ENCODE measurements around the gene C1orf198.

The C1orf198 gene

DNA sequence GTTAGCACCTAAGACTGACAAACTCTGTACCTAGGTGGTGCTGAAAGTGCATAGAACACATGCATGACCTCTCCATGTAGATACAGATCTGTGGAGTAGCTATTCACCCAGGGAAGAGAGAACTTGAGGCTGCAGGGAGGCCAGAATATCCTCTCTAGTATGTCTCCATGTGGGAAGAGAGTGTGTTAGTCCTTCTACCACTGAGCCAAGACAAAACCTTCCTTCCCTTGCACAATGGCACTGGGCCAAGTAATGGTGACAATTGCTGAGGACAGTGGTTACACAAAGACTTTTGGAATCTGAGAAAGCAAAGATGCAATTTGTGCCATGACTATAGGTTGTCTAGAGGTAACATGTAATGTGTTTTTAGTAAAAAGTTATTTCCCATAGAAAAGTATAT is 52.3 kb downstream of the C1orf198 start:
- in situ Hi-C loops (cut with HindIII; ENCODE audit: low sequenced_read_pairs): no loop called here

DNA sequence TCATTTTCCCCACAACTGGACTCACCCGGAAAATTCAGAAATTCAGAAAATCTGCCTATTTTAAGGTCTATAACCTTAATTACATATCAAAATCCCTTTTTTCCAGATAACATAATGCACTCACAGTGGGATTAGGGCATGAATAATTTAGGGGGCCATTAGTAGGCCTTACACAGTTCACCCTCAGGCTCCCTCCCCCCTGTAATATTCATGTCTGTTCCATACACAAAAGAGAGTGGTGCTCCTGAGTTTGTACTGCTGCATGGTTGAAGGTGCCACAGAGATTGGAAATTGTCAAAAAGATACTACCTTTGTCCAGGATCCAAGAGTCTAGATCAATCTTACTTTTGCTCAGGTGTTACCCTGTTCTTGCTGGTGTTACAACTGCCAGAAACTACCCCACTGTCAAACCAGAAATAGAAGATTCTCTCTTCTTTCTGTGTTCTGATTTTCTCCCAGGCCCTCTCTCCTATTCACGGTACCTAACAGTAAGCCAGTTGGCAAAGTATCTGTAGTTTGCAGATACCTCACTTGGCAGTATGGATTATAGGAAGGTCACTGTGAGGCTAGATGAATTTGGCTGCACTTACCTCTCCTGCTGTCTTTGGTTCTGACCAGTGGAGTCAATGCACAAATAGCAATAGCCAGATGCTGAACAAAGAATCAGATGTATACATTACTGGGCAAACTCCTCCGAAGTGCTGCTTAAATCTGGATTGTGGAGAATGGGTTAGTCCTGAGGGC is 53.2 kb downstream of the C1orf198 start:
- in situ Hi-C loops (cut with HindIII; ENCODE audit: low sequenced_read_pairs): no loop called here

DNA sequence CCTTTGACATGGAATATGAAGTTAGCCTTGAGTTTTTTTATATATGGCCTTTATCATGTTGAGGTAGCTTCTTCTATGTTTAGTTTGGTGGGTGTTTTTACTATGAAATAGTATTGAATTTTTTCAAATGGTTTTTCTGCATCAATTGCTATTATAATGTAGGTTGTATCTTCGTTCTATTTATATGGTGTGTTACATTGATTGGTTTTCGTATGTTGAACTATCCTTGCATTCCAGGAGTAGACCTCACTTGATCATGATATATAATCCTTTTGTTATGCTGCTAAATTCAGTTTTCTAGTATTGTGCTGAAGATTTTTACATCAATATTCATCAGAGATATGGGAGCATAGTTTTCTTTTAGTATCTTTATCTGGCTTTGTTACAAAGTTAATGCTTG is 55.8 kb downstream of the C1orf198 start:
- in situ Hi-C loops (cut with HindIII; ENCODE audit: low sequenced_read_pairs): no loop called here

DNA sequence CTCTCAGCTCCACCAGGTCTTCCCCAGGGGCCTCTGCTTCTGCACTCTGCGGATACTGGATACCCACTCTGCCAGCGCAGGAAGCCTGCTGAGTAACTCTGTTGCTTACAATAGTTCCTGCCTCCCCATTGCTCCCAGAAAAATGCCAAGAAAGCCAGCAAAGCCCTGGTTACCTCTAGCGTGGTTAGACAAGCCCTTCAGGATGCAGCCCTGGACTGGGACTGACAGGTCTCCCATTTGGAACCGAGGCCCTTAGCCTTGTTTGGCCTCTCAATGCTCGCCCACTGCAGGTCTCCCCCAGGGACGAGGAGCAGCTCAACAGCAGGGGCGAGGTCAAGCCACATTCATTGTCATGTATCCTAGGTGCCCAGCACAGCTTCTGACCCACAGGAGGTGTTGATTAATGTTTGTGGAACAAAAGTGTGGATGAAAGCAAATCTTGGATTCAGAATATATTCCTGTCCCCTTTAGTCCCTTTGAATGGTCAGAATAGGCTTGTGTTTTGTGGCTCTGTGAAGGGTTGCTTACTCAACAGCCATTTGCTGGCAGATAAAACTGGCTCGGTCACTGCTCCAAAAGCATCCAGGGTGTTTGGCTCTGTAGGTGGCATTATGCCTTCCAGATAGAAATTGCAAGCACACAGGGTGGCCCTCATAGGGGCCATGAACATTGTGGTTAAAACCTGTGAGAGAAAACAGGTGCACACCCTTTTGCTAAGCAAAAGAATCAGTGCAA is 58.9 kb downstream of the C1orf198 start:
- in situ Hi-C loops (cut with HindIII; ENCODE audit: low sequenced_read_pairs): no loop called here

DNA sequence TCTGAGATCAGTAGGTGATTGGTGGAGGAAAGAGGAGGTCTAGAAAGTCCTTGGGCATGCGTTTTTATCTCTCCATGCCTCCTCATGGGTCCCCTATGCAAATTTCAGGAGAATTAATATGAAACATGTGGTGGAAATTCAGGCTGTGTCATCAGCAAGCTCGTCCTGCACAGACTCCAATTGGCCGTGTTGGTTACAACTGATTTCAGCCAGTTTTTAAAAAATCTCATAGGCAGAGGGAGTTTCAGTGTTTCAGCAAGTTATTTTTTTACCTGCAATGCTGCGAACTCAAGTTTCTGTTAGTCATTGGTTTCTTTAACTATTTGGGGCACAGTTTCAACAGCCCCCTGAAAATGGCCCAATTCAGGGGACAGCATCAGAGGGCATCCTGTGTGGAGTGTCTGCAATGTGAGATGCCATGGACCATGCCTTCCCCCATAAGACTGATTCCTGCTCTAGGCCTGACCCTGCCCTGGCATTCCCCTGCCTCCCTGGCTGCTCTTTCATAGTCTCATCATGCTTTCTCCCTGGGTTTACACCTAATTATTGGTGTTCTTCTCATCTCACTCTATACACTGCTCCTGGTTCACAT is 59.9 kb downstream of the C1orf198 start:
- in situ Hi-C loops (cut with HindIII; ENCODE audit: low sequenced_read_pairs): no loop called here

DNA sequence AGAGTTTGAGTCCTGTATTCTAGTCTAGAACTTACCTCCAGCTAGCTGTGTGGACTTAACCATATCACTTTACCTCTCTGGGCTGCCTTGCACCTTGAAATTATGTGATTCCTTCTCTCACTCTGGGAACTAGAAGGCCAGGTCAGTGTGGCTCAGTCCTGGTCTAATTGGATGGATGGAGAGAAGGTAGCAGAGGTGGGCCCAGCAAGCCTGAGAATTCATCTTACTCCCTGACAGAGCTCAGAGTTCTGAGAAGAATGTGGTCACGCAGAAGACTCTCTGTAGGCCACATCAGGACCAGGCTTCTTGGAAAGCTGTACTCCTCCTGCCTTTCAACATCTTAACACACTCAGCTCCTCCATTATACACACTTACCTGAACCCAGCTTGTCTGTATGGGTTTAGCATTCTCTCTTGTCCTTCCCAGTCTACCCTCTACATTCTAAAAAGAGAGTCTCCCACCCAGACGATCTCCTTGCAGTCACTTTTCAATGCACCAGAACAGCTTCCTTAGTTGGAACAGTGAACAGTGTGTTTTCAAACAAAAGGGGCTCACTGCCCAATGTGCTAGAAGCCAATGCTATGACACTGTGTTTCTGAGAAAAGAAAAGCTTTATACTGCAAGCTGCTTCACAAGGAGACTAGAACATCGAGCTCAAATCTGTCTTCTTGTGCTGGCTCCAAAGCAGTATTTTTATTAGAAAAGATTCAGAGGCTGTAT is 60.6 kb downstream of the C1orf198 start:
- in situ Hi-C loops (cut with HindIII; ENCODE audit: low sequenced_read_pairs): no loop called here

DNA sequence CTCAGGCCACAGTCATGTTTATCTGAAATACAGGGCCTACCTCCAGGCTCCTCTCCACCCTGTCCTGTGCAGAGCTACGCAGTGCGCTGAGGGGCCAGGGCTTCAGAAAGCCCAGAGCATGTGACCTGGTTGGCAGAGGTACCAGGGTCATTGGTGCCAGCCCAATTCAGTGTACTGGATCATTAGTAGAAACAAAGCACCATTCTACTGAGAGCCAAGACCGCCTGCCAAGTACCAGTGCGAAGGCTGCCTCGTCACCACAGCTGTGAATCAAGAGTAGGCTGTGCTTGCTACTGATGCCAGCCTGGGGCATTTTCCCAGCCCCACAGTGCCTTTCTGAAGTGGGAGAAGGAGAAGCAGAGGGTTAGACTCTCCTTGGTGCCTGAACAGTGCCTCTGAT is 61.3 kb downstream of the C1orf198 start:
- in situ Hi-C loops (cut with HindIII; ENCODE audit: low sequenced_read_pairs): no loop called here

DNA sequence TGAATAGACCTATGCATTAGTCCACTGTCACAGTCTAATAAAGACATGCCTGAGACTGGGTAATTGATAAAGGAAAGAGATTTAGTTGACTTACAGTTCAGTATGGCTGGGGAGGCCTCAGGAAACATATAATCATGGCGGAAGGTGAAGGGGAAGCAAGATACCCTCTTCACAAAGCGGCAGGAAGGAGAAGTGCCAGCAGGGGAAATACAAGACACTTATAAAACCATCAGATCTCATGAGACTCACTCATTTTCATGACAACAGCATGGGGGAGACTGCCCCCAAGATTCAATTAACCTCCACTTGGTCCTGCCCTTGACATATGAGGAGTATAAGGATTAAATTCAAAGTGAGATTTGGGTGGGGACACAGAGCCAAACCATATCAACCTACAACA is 61.8 kb downstream of the C1orf198 start:
- in situ Hi-C loops (cut with HindIII; ENCODE audit: low sequenced_read_pairs): no loop called here

DNA sequence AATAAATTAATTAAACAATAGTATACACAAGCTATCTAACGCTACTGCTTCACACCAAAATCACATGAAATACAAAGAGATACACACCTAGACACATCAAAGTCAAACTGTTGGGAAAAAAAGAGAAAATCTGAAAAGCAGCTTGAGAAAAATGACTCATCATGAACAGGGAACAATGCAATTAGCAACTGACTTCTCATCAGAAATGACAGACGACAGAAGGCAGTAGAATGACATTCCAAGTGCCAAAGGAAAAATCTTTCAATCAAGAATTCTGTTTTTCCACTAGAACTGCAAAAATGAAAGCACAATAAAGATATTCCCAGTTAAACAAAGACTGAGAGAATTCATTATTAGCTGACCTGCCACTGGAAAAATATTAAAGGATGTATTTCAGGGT is 63.9 kb downstream of the C1orf198 start:
- in situ Hi-C loops (cut with HindIII; ENCODE audit: low sequenced_read_pairs): no loop called here

DNA sequence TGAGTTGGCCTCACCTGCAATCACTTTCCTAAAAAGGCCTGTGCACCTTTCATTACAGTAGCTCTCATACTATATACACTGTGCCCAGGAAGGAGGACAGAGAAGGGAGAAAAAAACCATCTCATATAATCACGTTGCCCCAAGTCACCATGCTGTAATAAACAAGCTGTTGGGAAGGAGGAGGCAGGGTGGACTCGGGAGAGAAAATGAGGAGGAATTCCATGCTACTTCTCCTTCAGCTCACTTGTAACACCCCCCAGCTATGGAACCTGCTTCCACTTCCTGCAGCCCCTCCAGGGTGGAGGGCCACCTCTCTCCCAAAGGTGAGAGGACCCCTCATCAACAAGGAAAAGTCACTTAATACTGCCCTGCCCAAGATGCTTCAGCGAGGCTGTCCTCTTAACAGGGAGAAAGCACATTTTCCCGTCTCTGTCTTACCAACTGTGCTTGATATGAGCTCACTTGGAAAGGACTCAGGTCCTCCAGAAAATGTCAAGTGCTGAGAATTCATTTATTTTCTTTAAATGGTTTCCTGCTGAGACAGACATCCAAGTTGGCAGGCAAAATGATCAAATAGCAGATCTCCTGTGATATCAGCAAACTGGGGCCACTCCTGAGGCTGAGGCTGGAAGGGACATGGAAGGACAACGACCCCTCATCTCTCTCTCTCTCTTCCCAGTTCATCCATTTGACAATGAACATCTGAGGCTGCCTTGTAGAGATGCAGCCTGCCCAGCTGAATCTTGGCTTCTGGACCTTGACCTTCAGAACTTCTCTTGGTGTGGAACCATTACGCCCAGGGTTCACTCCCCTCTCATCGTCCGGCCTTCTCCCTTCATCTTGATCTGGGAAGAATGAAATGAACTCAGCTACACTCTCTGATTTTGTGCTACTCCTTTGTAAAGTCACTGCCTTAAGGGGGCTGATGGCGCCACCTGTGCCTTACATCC is 67.2 kb downstream of the C1orf198 start:
- in situ Hi-C loops (cut with HindIII; ENCODE audit: low sequenced_read_pairs): no loop called here

DNA sequence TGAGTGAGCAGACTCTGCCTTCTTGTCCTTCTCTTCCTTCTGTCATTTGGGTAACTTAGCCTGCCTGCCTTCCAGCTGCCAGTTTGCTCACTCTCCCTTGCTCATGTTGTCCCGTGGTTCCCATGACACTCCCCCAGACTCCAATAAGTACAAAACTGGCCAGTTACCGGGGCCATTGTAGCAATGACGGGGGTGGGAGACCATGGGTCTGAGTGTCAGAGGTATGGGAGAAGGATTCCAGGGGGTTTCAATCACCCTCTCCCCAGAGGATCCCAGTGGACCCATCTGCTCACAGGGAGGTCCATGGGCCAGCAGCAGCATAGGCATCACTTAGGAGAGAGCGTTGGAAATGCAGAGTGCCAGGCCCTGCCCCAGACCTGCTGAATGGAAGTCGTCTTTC is 69.8 kb downstream of the C1orf198 start:
- in situ Hi-C loops (cut with HindIII; ENCODE audit: low sequenced_read_pairs): no loop called here

DNA sequence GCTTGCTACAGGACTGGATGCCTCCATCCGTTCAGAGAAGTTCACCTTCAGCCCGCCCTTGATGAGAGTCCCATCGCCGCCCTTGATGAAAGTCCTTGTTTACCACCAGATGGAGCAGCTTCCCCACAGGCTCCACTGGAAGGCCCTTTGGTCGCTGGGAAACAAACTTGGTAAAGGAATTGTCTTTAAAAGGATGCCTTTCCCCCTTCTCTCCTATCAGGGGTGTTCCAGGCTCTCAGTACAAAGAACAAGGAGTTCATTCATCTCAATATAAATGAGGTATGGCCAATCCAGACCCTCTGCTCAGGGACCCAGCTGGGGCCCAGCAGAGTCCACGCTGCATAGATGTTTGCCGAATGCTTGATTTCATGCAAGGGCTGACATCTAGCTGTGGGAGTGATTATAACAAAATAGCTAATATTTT is 70.4 kb downstream of the C1orf198 start:
- in situ Hi-C loops (cut with HindIII; ENCODE audit: low sequenced_read_pairs): no loop called here

DNA sequence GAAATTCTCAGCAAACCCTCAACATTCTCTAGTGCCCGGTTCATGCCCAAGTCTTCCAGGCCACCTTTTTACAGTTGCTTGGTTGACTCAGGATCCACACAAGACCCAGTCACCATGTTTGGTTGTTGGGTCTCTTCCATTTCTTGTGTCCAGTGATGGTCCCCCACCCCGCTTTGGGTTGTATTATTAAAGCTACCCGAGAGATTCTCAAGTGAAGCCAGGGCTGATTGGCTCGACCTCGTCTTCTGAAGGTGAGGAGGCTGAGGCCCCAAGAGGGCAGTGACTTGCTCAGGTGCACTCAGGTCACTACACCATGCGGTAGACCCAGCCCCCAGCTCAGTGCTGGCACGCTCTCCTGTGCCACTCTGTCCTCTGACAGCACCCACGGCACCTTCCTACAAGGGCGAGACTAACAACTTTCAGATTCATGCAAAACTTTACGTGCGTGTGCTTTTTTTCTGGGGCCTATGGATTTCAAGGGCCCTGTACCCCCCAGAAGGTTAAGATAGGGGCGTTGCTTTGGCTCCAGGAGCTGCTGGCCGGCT is 70.9 kb downstream of the C1orf198 start:
- in situ Hi-C loops (cut with HindIII; ENCODE audit: low sequenced_read_pairs): no loop called here

DNA sequence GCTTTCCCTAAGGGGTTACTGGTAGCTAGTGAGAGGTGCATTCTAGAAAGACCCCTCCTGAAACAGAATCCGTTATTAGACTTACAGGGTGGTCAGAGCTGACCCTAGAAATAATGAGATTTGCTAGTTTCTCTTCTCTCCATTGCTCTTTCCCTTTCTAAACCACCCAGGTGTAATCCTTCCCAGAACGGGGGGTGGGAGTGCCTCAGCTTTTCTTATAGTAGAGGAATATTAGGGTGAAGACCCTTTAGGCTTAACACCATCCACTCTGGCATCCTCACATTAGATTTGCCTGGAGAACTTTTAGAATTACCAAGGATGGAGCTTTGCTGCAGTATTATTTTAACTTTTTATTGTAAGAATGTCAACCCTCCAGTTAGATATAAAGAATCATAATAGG is 71.7 kb downstream of the C1orf198 start:
- in situ Hi-C loops (cut with HindIII; ENCODE audit: low sequenced_read_pairs): no loop called here

DNA sequence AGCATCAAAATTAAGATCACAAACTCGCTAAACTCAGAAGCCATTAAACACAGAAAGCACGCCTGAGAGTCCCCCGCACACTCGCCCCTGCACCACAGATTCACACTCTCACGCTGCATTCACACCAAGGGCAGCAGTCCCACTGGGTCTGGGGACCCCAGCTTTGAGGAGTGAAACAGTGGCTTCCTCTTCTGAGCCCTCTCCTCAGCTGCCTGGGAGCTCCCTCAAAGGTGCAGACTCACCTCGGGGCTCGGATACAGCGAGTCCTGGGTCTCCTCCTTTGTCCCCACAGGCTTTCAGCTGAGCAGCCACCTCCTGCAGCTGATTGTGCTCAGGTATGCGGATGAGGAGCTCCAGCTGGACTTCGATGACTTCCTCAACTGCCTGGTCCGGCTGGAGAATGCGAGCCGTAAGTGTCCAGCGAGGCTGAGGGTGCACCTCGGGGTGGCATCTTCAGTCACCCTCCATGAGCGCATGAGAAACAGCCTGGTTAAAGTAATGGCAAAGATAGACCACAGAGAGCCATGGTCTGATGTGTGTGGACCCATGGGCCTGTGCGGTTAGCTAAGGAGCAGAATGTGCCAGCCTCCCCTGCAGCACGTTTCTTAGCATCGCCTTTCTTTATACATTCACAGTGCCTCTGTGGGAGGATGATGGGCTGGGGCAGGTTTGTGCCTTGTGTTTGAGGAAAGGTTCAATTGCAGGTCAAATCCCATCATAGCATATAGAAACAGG is 73.3 kb downstream of the C1orf198 start:
- in situ Hi-C loops (cut with HindIII; ENCODE audit: low sequenced_read_pairs): no loop called here

DNA sequence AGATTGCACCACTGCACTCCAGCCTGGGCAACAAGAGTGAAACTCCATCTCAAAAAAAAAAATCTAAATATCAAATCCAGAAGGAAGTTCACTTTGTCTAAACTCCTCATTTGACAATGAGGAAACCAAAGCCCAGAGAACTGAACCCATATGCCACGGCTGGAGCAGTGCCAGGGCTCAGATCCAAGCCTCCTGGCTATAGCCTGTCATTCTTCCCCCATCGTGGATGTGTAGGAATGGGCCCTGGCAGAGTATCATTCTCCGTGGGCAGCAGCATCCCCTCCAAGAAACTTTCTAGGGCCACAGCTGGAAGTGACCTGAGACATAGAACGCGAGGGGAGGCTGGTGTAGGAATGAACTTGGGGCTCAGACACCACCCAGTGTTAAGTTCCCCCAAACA is 73.9 kb downstream of the C1orf198 start:
- in situ Hi-C loops (cut with HindIII; ENCODE audit: low sequenced_read_pairs): no loop called here

DNA sequence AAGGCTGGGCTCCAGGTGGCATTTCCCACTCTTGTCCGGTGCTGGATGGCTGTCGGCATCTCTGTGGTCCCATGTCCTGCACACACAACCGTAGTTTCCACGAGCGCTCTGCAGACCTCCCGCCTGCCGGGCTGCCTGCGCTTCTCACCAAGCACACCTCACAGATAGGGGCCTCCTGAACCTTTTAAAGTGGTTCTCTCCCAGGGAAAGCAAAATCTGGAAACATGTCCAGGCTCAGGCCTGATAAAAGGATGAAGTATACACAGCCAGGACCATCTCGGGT is 74.9 kb downstream of the C1orf198 start:
- in situ Hi-C loops (cut with HindIII; ENCODE audit: low sequenced_read_pairs): no loop called here

DNA sequence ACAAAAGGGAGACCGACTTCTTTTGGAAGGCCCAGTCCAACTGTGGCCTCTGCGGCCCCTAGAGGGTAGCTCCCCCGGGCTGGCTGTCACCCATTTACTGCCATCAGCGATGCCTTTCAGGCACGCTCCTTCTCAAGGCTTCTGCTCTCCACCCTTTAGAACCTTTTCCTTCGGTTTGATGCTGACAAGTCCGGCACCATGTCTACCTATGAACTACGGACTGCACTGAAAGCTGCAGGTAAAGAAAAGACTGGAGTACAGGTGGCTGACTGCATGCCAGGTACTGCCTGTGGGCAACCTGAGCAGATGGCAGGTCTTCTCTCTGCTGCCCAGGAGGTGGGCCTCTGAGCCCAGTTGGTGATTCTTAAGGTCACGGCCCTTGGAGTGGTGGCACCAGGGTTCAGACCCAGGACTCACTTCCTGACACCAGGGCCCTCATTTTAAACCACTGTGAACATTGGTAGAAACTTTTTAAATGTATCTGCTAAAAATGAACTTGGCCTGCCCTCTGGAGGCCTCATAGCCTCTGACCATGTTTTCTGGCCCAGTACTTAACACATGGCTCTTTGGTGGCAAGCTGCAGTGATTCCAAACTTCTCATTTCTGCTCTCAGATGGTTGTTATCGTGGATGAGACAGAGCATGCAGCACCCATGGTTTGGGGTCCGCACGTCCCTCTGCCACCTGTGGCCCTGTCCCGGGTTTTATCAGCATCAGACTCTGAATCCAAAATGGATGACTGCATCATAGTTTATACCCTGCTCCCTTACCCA is 75.4 kb downstream of the C1orf198 start:
- in situ Hi-C loops (cut with HindIII; ENCODE audit: low sequenced_read_pairs): no loop called here

DNA sequence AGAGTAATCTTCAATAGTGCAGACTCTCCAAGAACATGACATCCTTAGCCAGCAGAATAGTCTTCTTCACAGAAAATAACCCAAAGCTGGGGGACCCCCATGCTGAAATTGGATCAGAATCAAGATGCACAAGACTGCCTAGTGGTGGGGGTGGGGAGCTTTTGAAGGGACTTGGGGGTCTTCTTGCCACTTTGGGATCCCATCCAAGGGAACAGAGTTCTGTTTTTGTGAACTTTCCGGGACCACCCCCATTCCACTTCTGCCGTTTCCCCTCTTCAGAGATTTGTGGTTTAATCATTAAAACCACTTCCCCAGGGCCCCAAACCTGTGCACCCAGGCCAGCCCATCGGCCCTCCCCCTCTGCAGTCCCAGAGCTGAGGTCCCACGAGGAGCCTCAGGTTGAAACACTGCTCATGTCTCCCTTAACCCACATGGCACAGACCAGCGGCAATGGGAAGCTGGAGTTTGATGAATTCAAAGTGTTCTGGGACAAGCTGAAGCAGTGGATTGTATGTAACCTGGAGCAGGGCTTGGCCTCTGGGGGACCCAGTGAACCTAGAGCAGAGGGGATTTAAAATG is 76.2 kb downstream of the C1orf198 start:
- in situ Hi-C loops (cut with HindIII; ENCODE audit: low sequenced_read_pairs): no loop called here
